Endodermal cell (in vitro differentiated cells): ENCODE data around the gene DLG2. TPM values are rescaled to one million over a fixed set of nuclear protein-coding genes. Genes with fewer than 3 reads are reported as not detected.

Experiments
- DNase-seq: peaks from one replicate; pipeline ENCODE4 v3.0.0-alpha.2; 2017
- H3K27ac ChIP-seq: 2 replicates; pipeline ENCODE4 v1.5.1; 2013; ENCODE audit warnings: mild to moderate bottlenecking, low read depth, low read length, moderate library complexity
- H3K27me3 ChIP-seq: 2 replicates; pipeline ENCODE4 v1.6.1; 2013; ENCODE audit warnings: mild to moderate bottlenecking, low read length, moderate library complexity; ENCODE audit not compliant: insufficient read depth, control insufficient read depth, poor library complexity, severe bottlenecking
- H3K36me3 ChIP-seq: 2 replicates; pipeline ENCODE4 v1.7.0; 2013; ENCODE audit warnings: mild to moderate bottlenecking, low read length, moderate library complexity; ENCODE audit not compliant: control insufficient read depth, insufficient read depth
- H3K4me1 ChIP-seq: one replicate; pipeline ENCODE4 v1.7.0; 2013; ENCODE audit warnings: low read length; ENCODE audit not compliant: control insufficient read depth, insufficient read depth
- H3K4me3 ChIP-seq: 2 replicates; pipeline ENCODE4 v1.5.1; 2013; ENCODE audit warnings: mild to moderate bottlenecking, low read length, moderate library complexity
- H3K9ac ChIP-seq: 2 replicates; pipeline ENCODE4 v1.6.1; 2013; ENCODE audit warnings: mild to moderate bottlenecking, low read length, moderate library complexity; ENCODE audit not compliant: poor library complexity, severe bottlenecking; ENCODE audit errors: extremely low read depth
- H3K9me3 ChIP-seq: 2 replicates; pipeline ENCODE4 v1.6.1; 2013; ENCODE audit warnings: mild to moderate bottlenecking, low read length, moderate library complexity; ENCODE audit not compliant: control insufficient read depth
- H3K27ac Mint-ChIP-seq: 2 replicates; pipeline ENCODE4 v1.8.0; 2020; ENCODE audit warnings: mixed read lengths
- H3K27me3 Mint-ChIP-seq: 2 replicates; pipeline ENCODE4 v1.8.0; 2021; ENCODE audit warnings: mild to moderate bottlenecking, mixed read lengths; ENCODE audit not compliant: insufficient read depth
- H3K36me3 Mint-ChIP-seq: 2 replicates; pipeline ENCODE4 v1.8.0; 2020; ENCODE audit warnings: low read depth, mixed read lengths
- H3K4me1 Mint-ChIP-seq: 2 replicates; pipeline ENCODE4 v1.8.0; 2020; ENCODE audit warnings: mixed read lengths
- H3K4me3 Mint-ChIP-seq: 2 replicates; pipeline ENCODE4 v1.8.0; 2020; ENCODE audit warnings: mild to moderate bottlenecking, moderate library complexity, mixed read lengths
- H3K9me3 Mint-ChIP-seq: 2 replicates; pipeline ENCODE4 v1.8.0; 2020; ENCODE audit warnings: mild to moderate bottlenecking, mixed read lengths
- WGBS, 2 experiments: methylation state at CpG; one replicate each; pipeline versions ENCODE4 v1.1.5 to v1.1.7; 2013; ENCODE audit warnings: missing lambda C conversion rate in 2 of 2, mixed read lengths in 1 of 2; ENCODE audit not compliant: insufficient coverage in 1 of 2, insufficient read length in 1 of 2; 5-methylcytosine and 5-hydroxymethylcytosine counted together
- total RNA-seq, 2 donors: library from RNA; stranded (reverse); fragmentation: NEBNext Ultra II Directional in 1 of 2; extraction: Animal tissue kit (Norgen Biotek cat#: 25700) in 1 of 2; gene quantifications; 2 replicates in 1 of 2; 3 replicates in 1 of 2; pipeline ENCODE4 v1.2.1, GENCODE V29; 2021
- TF ChIP-seq, protein P1 (sequence below): fragments of 200-600 bp; sonication (generic); conservative IDR thresholded peaks from 2 replicates; pipeline ENCODE4 v1.5.0; 2021; ENCODE audit warnings: antibody characterized with exemption, mild to moderate bottlenecking

Gene DLG2
- total RNA-seq, 2 donors from 2014 or later = 9.6 to 10.6 TPM

DNA sequence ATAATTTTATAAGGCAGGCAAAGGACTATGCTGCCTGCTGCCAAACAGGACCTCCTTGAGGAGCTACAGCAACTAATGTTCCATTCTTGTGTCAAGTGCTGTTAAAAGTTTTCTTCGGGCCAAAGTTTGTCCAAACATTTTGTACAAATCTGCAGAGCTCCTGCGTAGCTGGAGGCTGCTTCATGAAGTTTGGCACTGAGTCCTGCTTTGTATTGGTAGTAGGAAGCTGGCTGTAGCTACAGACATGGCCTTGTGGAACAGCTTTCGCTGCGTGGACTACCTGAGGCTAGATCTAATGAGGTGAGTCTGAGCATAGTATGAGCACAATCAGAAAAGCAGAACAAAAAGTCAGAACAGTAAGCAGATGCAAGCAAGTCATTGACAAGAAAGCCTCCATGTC lies 528.1 kb downstream of the DLG2 start:
- DNase-seq = no peak
- Mint-ChIP-seq H3K36me3 (no peaks in the 10 kb centered on the region), H3K9me3 (peaks cover 15% of the 10 kb centered on the region), H3K4me1 (no peaks in the 10 kb centered on the region), H3K27me3 (no peaks in the 10 kb centered on the region), H3K4me3 (no peak overlapping the region), H3K27ac (no peak overlapping the region)
- 81 to 85% methylated on average over 3 to 4 of the region's 4 CpGs for WGBS, 2 experiments
- no peak overlapping the region for H3K4me3 ChIP-seq
- no peak overlapping the region for H3K27ac ChIP-seq
- H3K27me3 ChIP-seq = no peaks in the 10 kb centered on the region
- no peaks in the 10 kb centered on the region for H3K4me1 ChIP-seq
- H3K9ac ChIP-seq = no peak overlapping the region
- no peaks in the 10 kb centered on the region for H3K36me3 ChIP-seq
- TF ChIP-seq, protein P1, sequence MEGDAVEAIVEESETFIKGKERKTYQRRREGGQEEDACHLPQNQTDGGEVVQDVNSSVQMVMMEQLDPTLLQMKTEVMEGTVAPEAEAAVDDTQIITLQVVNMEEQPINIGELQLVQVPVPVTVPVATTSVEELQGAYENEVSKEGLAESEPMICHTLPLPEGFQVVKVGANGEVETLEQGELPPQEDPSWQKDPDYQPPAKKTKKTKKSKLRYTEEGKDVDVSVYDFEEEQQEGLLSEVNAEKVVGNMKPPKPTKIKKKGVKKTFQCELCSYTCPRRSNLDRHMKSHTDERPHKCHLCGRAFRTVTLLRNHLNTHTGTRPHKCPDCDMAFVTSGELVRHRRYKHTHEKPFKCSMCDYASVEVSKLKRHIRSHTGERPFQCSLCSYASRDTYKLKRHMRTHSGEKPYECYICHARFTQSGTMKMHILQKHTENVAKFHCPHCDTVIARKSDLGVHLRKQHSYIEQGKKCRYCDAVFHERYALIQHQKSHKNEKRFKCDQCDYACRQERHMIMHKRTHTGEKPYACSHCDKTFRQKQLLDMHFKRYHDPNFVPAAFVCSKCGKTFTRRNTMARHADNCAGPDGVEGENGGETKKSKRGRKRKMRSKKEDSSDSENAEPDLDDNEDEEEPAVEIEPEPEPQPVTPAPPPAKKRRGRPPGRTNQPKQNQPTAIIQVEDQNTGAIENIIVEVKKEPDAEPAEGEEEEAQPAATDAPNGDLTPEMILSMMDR = no peak
- H3K9me3 ChIP-seq = no peaks in the 10 kb centered on the region

DNA sequence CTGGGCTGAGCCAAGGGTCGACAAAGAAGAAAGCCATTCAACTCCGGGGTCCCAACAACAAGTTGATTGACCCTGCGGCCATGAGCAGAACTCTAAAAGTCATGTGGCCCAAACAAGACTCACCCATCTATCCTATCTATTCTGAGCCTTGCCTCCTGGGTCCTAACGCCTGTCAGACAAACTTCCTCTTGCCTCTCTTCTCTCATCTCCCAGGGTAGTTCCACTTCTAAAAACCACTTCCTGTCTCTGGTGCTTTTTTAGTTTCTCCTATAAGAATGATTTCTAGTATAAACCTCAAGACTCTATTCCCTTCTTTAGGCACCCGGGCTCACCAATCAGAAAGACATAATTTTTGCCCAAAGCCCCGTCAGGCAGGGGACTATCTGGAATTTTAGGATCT lies 530.2 kb downstream of the DLG2 start:
- no peak for DNase-seq
- Histone ChIP-seq H3K27me3 (no peaks in the 10 kb centered on the region), H3K9ac (no peak overlapping the region), H3K27ac (no peak overlapping the region), H3K4me1 (no peaks in the 10 kb centered on the region), H3K4me3 (no peak overlapping the region), H3K9me3 (no peaks in the 10 kb centered on the region), H3K36me3 (no peaks in the 10 kb centered on the region)
- H3K36me3 Mint-ChIP-seq = no peaks in the 10 kb centered on the region
- H3K4me1 Mint-ChIP-seq = no peaks in the 10 kb centered on the region
- H3K27ac Mint-ChIP-seq = no peak overlapping the region
- peaks cover 13% of the 10 kb centered on the region for H3K9me3 Mint-ChIP-seq
- TF ChIP-seq, protein P1 = no peak
- WGBS, 2 experiments = 90 to 100% methylated on average over 4 to 6 of the region's 6 CpGs
- H3K27me3 Mint-ChIP-seq = no peaks in the 10 kb centered on the region
- no peak overlapping the region for H3K4me3 Mint-ChIP-seq

DNA sequence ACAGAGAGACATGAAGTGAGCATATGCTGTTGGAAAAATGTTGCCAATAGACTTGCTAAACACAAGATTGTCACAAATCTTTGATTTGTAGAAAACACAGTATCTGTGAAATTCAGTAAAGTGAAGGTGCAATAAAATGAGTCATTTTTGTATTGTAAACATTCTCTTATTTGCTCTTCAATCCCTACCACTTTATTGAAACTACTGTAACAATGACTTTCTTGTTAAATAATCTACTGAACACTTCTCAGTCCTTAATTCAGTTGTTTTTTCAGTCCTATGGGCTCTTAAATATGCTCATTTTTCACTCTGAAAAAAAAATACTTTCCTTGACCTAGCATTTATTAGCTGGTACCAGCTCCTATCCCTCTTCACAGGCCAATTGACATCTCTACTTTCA lies 531.9 kb downstream of the DLG2 start:
- H3K27ac Mint-ChIP-seq = no peak overlapping the region

More for the DNA sequence above, 531.9 kb downstream of the DLG2 start:
- no peaks in the 10 kb centered on the region for H3K36me3 Mint-ChIP-seq
- no peaks in the 10 kb centered on the region for H3K4me1 Mint-ChIP-seq
- peaks cover 13% of the 10 kb centered on the region for H3K9me3 Mint-ChIP-seq
- H3K9me3 ChIP-seq = no peaks in the 10 kb centered on the region
- H3K9ac ChIP-seq = no peak overlapping the region
- H3K4me3 ChIP-seq = no peak overlapping the region
- no peaks in the 10 kb centered on the region for H3K36me3 ChIP-seq
- TF ChIP-seq, protein P1 = no peak
- H3K4me3 Mint-ChIP-seq = no peak overlapping the region
- DNase-seq = no peak
- H3K27me3 ChIP-seq = no peaks in the 10 kb centered on the region
- no peaks in the 10 kb centered on the region for H3K4me1 ChIP-seq
- no peaks in the 10 kb centered on the region for H3K27me3 Mint-ChIP-seq
- H3K27ac ChIP-seq = no peak overlapping the region
